GM12892 (cell line): ENCODE measurements around the gene ANKS1B.

Experiments used
- POLR2A ChIP-seq: IDR thresholded peaks from 2 replicates; pipeline ENCODE4 v1.6.1; 2011; ENCODE audit warnings: low read depth, low read length, control low read depth
- POLR2AphosphoS5 ChIP-seq: IDR thresholded peaks from 2 replicates; pipeline ENCODE4 v1.6.1; 2011; ENCODE audit warnings: low read depth, low read length, control low read depth
- TAF1 ChIP-seq: IDR thresholded peaks from 2 replicates; pipeline ENCODE4 v1.6.1; 2011; ENCODE audit warnings: low read depth, mild to moderate bottlenecking, control low read depth, low read length, borderline replicate concordance

DNA sequence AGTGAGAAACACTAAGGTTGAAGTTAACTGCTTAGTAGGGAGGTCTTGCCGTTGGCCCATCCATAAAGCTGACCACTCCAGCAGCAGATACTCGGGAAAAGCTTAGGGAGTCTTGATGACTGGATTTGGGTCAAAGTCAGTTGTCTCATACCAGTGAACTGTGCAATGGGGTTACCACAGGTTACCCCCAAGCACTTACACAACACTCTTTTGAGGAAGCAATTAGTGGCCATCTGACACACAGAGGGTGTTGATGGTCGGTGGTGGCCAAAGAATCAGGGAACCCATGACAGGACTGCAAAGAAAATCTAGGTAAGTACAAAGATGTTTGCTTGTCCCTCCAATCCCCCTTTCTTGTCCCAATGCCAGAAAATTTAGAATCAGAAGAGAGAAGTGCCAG lies 929.4 kb downstream of the ANKS1B start:
- no peak for TF ChIP-seq POLR2A
- no peak for TF ChIP-seq TAF1
- no peak for TF ChIP-seq POLR2AphosphoS5
